Measurements from ENCODE around the gene CDK5R1.

Gene CDK5R1

DNA sequence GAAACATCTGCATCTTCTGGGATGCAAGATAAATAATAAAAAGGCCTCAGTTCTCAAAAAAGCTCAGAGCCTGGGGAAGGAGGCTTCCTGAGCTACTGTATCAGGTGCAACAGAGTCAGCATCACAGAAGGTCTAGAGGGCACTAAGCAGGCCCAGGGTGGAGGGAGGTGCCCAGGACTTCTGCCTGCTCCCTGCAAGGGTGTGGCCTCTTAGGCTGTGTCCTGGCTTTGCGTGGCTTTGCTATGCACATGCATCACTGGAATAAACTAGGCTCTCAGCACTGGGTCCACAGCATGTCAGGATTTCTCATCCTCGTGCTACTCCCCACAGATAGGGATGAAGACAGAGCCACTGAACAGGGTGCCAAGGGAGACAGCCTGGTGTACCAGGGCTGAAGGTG is 25.5 kb downstream of the CDK5R1 start:
- Histone ChIP-seq H3K9me3 (no peaks in the 10 kb centered on the region), H3K4me3 (no peak overlapping the region), H3K27ac (no peak overlapping the region), H3K9ac (no peak overlapping the region), H3K4me2 (peak overlapping the region; percentile 16; the same call in 1 of the 2 replicates), H3K36me3 (no peaks in the 10 kb centered on the region), H3K27me3 (no peaks in the 10 kb centered on the region), H3K4me1 (peaks cover 56% of the 10 kb centered on the region), H4K20me1 (no peaks in the 10 kb centered on the region)
- TF ChIP-seq Cebpa-rat (IDR thresholded peaks at IDR 0.05) = no peak

DNA sequence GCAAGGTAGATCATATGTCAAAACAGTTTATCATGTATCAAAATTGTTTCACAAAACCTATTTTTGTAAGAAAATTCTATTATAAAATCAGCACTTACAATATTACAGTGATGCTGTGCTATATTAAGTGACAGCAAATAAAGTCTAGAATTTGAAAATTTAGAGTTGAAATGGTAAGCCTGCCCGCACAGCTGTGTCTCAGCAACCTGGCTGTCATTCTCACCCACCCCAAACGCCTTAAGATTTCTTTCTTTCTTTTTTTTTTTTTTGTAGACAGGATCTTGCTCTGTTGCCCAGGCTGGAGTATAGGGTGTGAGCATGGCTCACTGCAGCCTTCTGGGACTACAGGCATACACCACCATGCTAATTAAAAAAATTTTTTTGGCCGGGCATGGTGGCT is 26.8 kb downstream of the CDK5R1 start:
- H3K4me2 ChIP-seq = no peak overlapping the region
- no peaks in the 10 kb centered on the region for H3K27me3 ChIP-seq
- H3K9me3 ChIP-seq = no peaks in the 10 kb centered on the region
- no peaks in the 10 kb centered on the region for H4K20me1 ChIP-seq
- H3K27ac ChIP-seq = no peak overlapping the region
- H3K9ac ChIP-seq = no peak overlapping the region
- no peak for TF ChIP-seq Cebpa-rat (IDR thresholded peaks at IDR 0.05)
- no peak overlapping the region for H3K4me3 ChIP-seq
- H3K36me3 ChIP-seq = no peaks in the 10 kb centered on the region
- peaks cover 68% of the 10 kb centered on the region for H3K4me1 ChIP-seq

DNA sequence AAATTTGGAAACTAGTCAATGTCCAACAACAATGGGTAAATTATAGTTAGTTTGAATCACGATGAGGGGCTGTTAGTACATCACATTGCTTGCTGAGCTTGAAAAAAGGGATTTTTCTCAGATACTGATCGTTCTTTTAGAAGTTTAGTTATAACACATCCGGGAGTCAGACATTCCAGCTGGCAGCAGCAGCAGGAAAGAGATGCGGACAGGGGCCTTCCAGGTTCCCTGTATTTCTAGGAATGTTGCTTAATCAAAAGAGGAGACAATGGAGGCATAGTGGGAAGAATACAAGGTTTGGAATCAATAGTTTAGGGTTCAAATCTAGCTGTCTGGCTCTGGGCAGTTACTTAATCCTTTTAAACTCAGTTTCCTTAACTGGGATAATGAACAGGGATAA is 27.8 kb downstream of the CDK5R1 start:
- no peaks in the 10 kb centered on the region for H3K36me3 ChIP-seq
- peak overlapping the region; percentile 94 for H3K4me2 ChIP-seq
- peaks cover 75% of the 10 kb centered on the region for H3K4me1 ChIP-seq
- H3K9ac ChIP-seq = no peak overlapping the region
- TF ChIP-seq Cebpa-rat (IDR thresholded peaks at IDR 0.05) = no peak
- H3K27ac ChIP-seq = no peak overlapping the region
- no peaks in the 10 kb centered on the region for H3K9me3 ChIP-seq
- H3K4me3 ChIP-seq = no peak overlapping the region
- H4K20me1 ChIP-seq = no peaks in the 10 kb centered on the region
- no peaks in the 10 kb centered on the region for H3K27me3 ChIP-seq

DNA sequence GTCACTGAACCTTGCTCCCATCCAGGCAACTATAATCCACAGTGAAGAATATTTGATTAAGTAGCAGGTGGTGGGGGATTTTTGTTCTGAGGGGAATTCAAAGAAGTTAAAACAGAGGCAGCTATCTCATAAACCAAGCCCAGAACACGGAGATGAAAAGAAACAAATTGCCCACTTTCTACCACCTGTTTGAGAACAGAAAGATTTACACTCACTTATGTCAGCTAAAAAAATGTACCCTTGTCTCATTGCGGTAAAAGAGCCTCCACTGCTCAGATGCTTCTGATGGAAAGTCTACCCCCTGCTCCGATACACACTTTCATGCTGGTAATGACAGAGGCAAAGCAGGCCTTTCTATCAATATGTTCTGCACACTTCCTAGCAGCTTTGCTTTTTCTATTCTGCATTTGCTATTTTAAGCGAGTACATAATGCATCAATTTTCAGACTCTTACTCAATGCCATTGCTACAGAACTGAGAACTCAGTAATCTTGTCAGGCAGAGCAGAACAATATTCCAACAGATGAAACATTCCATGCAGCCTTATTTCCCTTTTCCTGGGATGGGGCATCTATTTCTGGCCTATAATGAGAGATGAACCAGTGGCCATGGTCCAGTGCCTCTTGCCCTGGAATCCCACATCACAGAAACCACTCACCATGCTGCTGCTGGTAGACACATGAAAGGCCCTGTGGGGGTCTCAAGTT is 29.0 kb downstream of the CDK5R1 start:
- H3K4me2 ChIP-seq = peak overlapping the region; percentile 94
- H3K4me1 ChIP-seq = peaks cover 78% of the 10 kb centered on the region

DNA sequence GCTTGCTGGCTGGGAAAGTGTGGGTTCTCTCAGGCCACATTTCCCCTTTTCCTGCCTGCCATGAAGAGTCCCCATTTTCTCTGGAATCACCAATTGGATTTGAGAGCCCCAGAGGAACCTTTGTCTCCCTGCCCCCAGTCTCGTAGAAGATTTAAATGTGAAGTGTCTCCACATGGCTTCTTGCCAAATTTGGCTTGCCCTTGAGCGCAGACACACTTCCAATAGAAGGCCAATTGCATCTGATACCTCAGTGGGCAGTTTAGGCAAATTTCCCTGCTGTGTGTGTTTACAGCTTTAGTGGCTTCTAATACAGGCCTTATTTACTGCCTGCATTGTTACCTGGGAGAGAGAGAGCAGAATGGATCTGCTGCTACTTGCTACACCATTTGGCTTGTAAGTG is 29.7 kb downstream of the CDK5R1 start:
- H3K27me3 ChIP-seq = no peaks in the 10 kb centered on the region
- peaks cover 78% of the 10 kb centered on the region for H3K4me1 ChIP-seq
- peak overlapping the region; percentile 94 for H3K4me2 ChIP-seq
- no peaks in the 10 kb centered on the region for H3K9me3 ChIP-seq
- no peaks in the 10 kb centered on the region for H3K36me3 ChIP-seq
- no peak overlapping the region for H3K4me3 ChIP-seq
- H4K20me1 ChIP-seq = no peaks in the 10 kb centered on the region
- TF ChIP-seq Cebpa-rat (IDR thresholded peaks at IDR 0.05) = no peak
- H3K9ac ChIP-seq = no peak overlapping the region
- H3K27ac ChIP-seq = peak overlapping the region; percentile 28; the same call in 1 of the 2 replicates

More for the DNA sequence above, 29.0 kb downstream of the CDK5R1 start:
- Histone ChIP-seq H3K36me3 (no peaks in the 10 kb centered on the region), H3K27me3 (no peaks in the 10 kb centered on the region), H3K9ac (no peak overlapping the region), H3K4me3 (no peak overlapping the region), H3K27ac (no peak overlapping the region), H3K9me3 (no peaks in the 10 kb centered on the region), H4K20me1 (no peaks in the 10 kb centered on the region)
- no peak for TF ChIP-seq Cebpa-rat (IDR thresholded peaks at IDR 0.05)

DNA sequence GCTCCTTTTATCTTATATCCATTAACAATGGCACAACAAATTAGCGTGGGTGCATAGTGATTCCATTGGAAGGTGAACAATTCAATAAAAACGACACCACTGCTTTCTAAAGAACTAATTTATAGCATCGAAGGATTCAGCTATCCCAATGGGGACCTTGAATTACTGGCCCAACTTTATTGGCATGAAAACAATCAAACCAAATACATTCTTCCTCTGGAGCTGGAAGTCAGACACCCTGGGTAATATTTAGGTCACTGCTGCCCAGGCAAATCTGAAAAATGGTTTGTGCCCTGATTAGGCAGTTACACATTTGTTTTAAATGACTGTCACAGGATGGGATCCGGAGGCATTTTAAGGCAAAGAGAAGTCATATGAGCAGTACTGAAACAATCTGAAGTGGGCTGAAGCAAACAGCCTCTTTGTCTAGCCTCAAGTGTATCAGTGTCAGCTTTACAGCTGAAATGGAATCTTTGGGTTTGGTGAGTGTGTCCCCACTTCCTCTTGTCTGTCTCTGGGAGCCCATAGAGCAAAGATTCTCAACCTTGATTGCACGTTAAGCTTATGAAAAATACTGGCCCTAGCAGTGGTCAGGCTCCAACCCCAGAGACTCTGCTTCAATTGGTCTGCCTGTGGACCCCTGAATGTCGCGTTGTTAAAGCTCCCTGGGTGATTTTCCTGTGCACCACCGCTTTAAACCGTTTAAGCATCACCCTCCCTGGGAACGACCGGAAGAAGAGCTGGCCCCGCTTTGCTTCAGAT is 30.3 kb downstream of the CDK5R1 start:
- Histone ChIP-seq H3K9ac (no peak overlapping the region), H3K36me3 (no peaks in the 10 kb centered on the region), H3K27ac (peak overlapping the region; percentile 28), H3K9me3 (no peaks in the 10 kb centered on the region), H3K27me3 (no peaks in the 10 kb centered on the region), H4K20me1 (no peaks in the 10 kb centered on the region), H3K4me1 (peaks cover 78% of the 10 kb centered on the region), H3K4me3 (no peak overlapping the region), H3K4me2 (peak overlapping the region; percentile 94)
- no peak for TF ChIP-seq Cebpa-rat (IDR thresholded peaks at IDR 0.05)

DNA sequence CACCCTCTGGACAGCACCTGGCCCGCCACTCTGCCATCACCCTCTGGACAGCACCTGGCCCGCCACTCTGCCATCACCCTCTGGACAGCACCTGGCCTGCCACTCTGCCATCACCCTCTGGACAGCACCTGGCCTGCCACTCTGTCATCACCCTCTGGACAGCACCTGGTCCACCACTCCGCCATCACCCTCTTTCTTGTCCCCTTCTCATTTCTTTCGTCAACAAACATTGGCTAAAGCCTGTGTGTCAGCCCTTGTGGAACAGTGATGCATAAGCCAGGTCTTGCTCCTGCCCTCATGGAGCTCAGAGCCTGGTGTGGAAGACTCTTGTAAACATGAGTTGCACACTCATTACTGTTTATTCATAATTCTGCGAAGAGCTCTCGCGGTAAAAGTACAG is 31.2 kb downstream of the CDK5R1 start:
- Histone ChIP-seq H3K4me2 (peak overlapping the region; percentile 94), H3K9ac (no peak overlapping the region), H3K27me3 (no peaks in the 10 kb centered on the region), H3K4me3 (no peak overlapping the region), H3K27ac (no peak overlapping the region), H3K4me1 (peaks cover 80% of the 10 kb centered on the region), H3K36me3 (no peaks in the 10 kb centered on the region), H3K9me3 (no peaks in the 10 kb centered on the region), H4K20me1 (no peaks in the 10 kb centered on the region)
- no peak for TF ChIP-seq Cebpa-rat (IDR thresholded peaks at IDR 0.05)

DNA sequence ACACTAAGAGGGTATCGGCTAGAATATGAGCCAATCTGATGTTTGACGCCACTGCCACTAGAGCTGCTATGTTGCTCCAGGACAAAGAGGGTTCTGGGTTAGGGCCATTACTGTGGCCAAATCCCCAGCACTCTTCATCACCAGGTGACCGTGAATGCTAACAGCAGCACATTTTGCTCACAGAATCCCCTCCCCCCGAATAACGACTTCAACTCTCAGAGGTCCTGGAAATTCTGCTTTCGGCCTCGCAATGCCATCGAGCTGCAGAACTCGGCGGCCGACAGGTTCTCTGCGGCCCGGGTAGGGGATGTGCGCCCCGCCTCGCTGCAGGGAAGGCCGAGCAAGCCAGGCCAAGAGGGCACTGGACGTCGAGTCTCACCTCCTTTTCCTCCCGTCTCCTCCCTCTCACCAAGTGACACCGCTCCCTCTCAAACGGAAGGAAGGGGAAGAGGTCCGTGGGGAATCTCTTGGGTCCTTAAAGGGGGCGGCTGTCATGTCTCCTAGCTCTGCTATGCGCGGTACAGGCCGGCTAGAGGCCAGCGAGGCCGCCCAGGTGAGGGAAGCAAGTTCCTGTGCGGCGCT is 31.9 kb downstream of the CDK5R1 start:
- H3K4me2 ChIP-seq = peak overlapping the region; percentile 94
- no peaks in the 10 kb centered on the region for H3K9me3 ChIP-seq
- peak overlapping the region; percentile 65 for H3K4me3 ChIP-seq
- H3K4me1 ChIP-seq = peaks cover 88% of the 10 kb centered on the region
- no peaks in the 10 kb centered on the region for H3K36me3 ChIP-seq
- TF ChIP-seq Cebpa-rat (IDR thresholded peaks at IDR 0.05) = no peak
- H3K27me3 ChIP-seq = no peaks in the 10 kb centered on the region
- H3K9ac ChIP-seq = peak overlapping the region; percentile 53; the same call in 1 of the 2 replicates
- no peaks in the 10 kb centered on the region for H4K20me1 ChIP-seq
- H3K27ac ChIP-seq = peak overlapping the region; percentile 61

DNA sequence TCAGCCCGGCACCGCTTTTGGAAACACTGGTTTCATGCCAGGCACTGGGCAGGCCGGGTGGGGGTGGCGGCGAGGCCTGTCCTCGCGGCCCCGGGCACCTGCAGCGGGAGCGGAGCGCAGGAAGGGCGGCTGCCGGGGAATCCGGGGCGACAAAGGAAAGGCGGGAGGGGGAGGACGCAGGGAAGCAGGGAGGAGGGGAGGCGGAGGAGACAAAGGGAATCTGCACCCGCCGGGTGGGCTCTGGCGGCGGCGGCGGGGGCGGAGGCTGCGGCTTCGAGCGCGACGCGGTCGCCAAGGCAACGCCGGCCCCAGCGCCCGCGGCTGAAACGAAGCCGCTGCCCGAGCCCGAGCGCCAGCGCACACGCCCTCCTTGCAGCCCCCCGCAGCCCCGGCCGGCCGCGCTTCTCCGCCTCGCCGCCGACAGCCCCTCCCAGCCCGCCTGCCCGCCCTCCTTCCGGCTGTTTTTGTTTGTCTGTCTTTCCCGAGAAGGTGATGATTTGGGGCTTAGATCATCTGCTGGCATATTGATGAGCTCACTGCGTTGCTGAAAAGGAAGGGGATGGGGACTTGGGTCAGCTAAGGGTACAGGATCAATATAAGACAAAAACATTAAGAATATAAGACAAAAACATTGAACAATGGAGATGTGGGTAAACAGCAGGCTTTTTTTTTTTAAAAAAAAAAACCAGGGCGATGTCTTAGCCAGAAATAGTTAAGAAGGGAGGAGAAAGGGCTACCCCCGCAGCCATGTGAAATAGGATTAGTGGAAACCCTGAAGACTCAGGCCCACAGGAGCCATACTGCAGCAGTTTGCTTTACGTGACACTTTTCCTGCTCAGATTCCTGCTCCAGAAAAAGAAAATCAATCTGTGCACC is 32.7 kb downstream of the CDK5R1 start:
- H3K4me2 ChIP-seq = peak overlapping the region; percentile 94
- peak overlapping the region; percentile 65 for H3K4me3 ChIP-seq
- TF ChIP-seq Cebpa-rat (IDR thresholded peaks at IDR 0.05) = no peak
- peak overlapping the region; percentile 53 for H3K9ac ChIP-seq
- no peaks in the 10 kb centered on the region for H3K36me3 ChIP-seq
- H3K27ac ChIP-seq = peak overlapping the region; percentile 61
- H3K27me3 ChIP-seq = no peaks in the 10 kb centered on the region
- peaks cover 95% of the 10 kb centered on the region for H3K4me1 ChIP-seq
- H3K9me3 ChIP-seq = no peaks in the 10 kb centered on the region
- no peaks in the 10 kb centered on the region for H4K20me1 ChIP-seq

Measured in BLaER1 (cell line).